Neuronal stem cell (in vitro differentiated cells): ENCODE results near the gene MICAL2.

Source experiments
- DNase-seq: peaks from one replicate; pipeline ENCODE4 v3.0.0-alpha.2; 2013; ENCODE audit warnings: low spot score
- H2AFZ ChIP-seq: one replicate; pipeline ENCODE4 v1.6.1; 2013; ENCODE audit warnings: mild to moderate bottlenecking, low read length, inconsistent platforms
- H2AK5ac ChIP-seq: 2 replicates; pipeline ENCODE4 v1.6.1; 2013; ENCODE audit warnings: low read depth, mild to moderate bottlenecking, inconsistent platforms, low read length, moderate library complexity, mixed read lengths
- H2BK120ac ChIP-seq: 2 replicates; pipeline ENCODE4 v1.6.1; 2013; ENCODE audit warnings: low read depth, mild to moderate bottlenecking, inconsistent platforms, low read length, moderate library complexity, mixed read lengths
- H2BK12ac ChIP-seq: one replicate; pipeline ENCODE4 v1.6.1; 2013; ENCODE audit warnings: low read length, inconsistent platforms
- H2BK15ac ChIP-seq: 2 replicates; pipeline ENCODE4 v1.6.1; 2013; ENCODE audit warnings: mild to moderate bottlenecking, low read length, inconsistent platforms, mixed read lengths
- H2BK5ac ChIP-seq: one replicate; pipeline ENCODE4 v1.6.1; 2013; ENCODE audit warnings: inconsistent platforms, mild to moderate bottlenecking, low read length, moderate library complexity
- H3K14ac ChIP-seq: one replicate; pipeline ENCODE4 v1.6.1; 2013; ENCODE audit warnings: low read length, inconsistent platforms
- H3K18ac ChIP-seq: 2 replicates; pipeline ENCODE4 v1.6.1; 2013; ENCODE audit warnings: low read length, inconsistent platforms
- H3K23ac ChIP-seq: 2 replicates; pipeline ENCODE4 v1.6.1; 2013; ENCODE audit warnings: low read depth, mild to moderate bottlenecking, mixed read lengths, low read length, inconsistent platforms; ENCODE audit not compliant: poor library complexity
- H3K27ac ChIP-seq: replicated peaks from 3 replicates; pipeline ENCODE4 v1.5.1; 2013; ENCODE audit warnings: low read length, inconsistent platforms
- H3K27me3 ChIP-seq, 3 experiments: 2 replicates each; pipeline ENCODE4 v1.6.1; 2013; ENCODE audit warnings: low read length in 3 of 3, mild to moderate bottlenecking in 2 of 3, inconsistent platforms in 1 of 3, low read depth in 1 of 3, mixed read lengths in 1 of 3, moderate library complexity in 1 of 3; ENCODE audit not compliant: control insufficient read depth in 3 of 3, insufficient read depth in 3 of 3
- H3K36me3 ChIP-seq, 2 donors: replicated peaks in 1 of 2; 2 replicates each; pipeline ENCODE4 v1.6.1; 2013; ENCODE audit warnings: low read length in 2 of 2; ENCODE audit not compliant: control insufficient read depth in 2 of 2, insufficient read depth in 2 of 2
- H3K4ac ChIP-seq: 2 replicates; pipeline ENCODE4 v1.6.1; 2013; ENCODE audit warnings: inconsistent platforms, mild to moderate bottlenecking, low read length, moderate library complexity
- H3K4me1 ChIP-seq, 2 donors: 1 replicate in 1 of 2; 2 replicates in 1 of 2; pipeline ENCODE4 v1.6.1; 2013; ENCODE audit warnings: low read length in 2 of 2, low read depth in 1 of 2; ENCODE audit not compliant: control insufficient read depth in 2 of 2, insufficient read depth in 1 of 2
- H3K4me2 ChIP-seq: one replicate; pipeline ENCODE4 v1.6.1; 2013; ENCODE audit warnings: mild to moderate bottlenecking, low read length, inconsistent platforms; ENCODE audit not compliant: insufficient read depth, poor library complexity, severe bottlenecking
- H3K4me3 ChIP-seq, 2 donors: 2 replicates each; pipeline ENCODE4 v1.5.1; 2013; ENCODE audit warnings: low read length in 2 of 2, mild to moderate bottlenecking in 2 of 2, inconsistent platforms in 1 of 2, moderate library complexity in 1 of 2
- H3K79me1 ChIP-seq: one replicate; pipeline ENCODE4 v1.6.1; 2013; ENCODE audit warnings: low read depth, mild to moderate bottlenecking, inconsistent platforms, low read length, moderate library complexity
- H3K9ac ChIP-seq: one replicate; pipeline ENCODE4 v1.6.1; 2013; ENCODE audit warnings: mild to moderate bottlenecking, low read depth, low read length, inconsistent platforms; ENCODE audit not compliant: poor library complexity
- H3K9me3 ChIP-seq, 2 donors: replicated peaks in 1 of 2; 2 replicates each; pipeline versions ENCODE3 to v1.6.1; 2013; ENCODE audit warnings: low read length in 2 of 2, mild to moderate bottlenecking in 2 of 2, inconsistent platforms in 1 of 2, low read depth in 1 of 2, mixed read lengths in 1 of 2, moderate library complexity in 1 of 2; ENCODE audit not compliant: control insufficient read depth in 2 of 2, insufficient read depth in 1 of 2
- H4K8ac ChIP-seq: one replicate; pipeline ENCODE4 v1.6.1; 2013; ENCODE audit warnings: low read depth, mild to moderate bottlenecking, inconsistent platforms, low read length, moderate library complexity
- H4K91ac ChIP-seq: one replicate; pipeline ENCODE4 v1.6.1; 2013; ENCODE audit warnings: low read length, low read depth, mild to moderate bottlenecking, inconsistent platforms; ENCODE audit not compliant: poor library complexity
- WGBS, 2 donors: extraction: QIAGEN DNeasy Blood & Tissue Kit; methylation state at CpG; one replicate each; pipeline ENCODE4 v1.1.7; 2013; ENCODE audit warnings: missing lambda C conversion rate in 2 of 2, mixed read lengths in 1 of 2; ENCODE audit not compliant: insufficient read length in 2 of 2, insufficient replicate concordance in 1 of 2; ENCODE audit errors: extremely low coverage in 2 of 2; 5-methylcytosine and 5-hydroxymethylcytosine counted together

The MICAL2 gene

GRCh38 chr11:12114193-12115033 lies 4.0 kb downstream of the MICAL2 start:
- H3K14ac ChIP-seq = no peak overlapping the region
- H3K4ac ChIP-seq = no peak overlapping the region
- WGBS, 2 donors = no CpG with 5 or more reads among the region's 21 CpGs
- no peaks in the 10 kb centered on the region for H3K36me3 ChIP-seq
- H3K4me2 ChIP-seq = no peak overlapping the region
- no peak overlapping the region for H2BK15ac ChIP-seq
- H3K23ac ChIP-seq = no peak overlapping the region
- no peak overlapping the region for H3K27ac ChIP-seq
- no peaks in the 10 kb centered on the region for H3K9me3 ChIP-seq
- H3K27me3 ChIP-seq = peaks cover 0 to 67% (median 22%) of the 10 kb centered on the region in 3 experiments
- no peak overlapping the region for H2AK5ac ChIP-seq
- peaks cover 8 to 9% of the 10 kb centered on the region in 2 donors for H3K4me1 ChIP-seq
- H2BK5ac ChIP-seq = no peak overlapping the region
- no peak overlapping the region for H4K8ac ChIP-seq
- peak overlapping the region in 1 of 2 donors; percentile 1 for H3K4me3 ChIP-seq
- no peaks in the 10 kb centered on the region for H3K79me1 ChIP-seq
- no peak overlapping the region for H2AFZ ChIP-seq
- H2BK12ac ChIP-seq = no peak overlapping the region
- no peak overlapping the region for H2BK120ac ChIP-seq
- no peak overlapping the region for H3K18ac ChIP-seq
- H3K9ac ChIP-seq = no peak overlapping the region
- no peak for DNase-seq
- H4K91ac ChIP-seq = no peak overlapping the region

- Histone ChIP-seq H3K4me3 (no peak overlapping the region), H2BK15ac (no peak overlapping the region), H3K18ac (no peak overlapping the region), H2BK120ac (no peak overlapping the region), H2BK12ac (no peak overlapping the region), H2AFZ (no peak overlapping the region), H4K8ac (no peak overlapping the region), H3K79me1 (no peaks in the 10 kb centered on the region), H3K27ac (no peak overlapping the region), H4K91ac (no peak overlapping the region), H3K4me2 (no peak overlapping the region), H3K9me3 (no peaks in the 10 kb centered on the region), H2BK5ac (no peak overlapping the region), H3K36me3 (no peaks in the 10 kb centered on the region), H3K4me1 (peaks cover 0 to 8% of the 10 kb centered on the region in 2 donors), H3K27me3 (peaks cover 0 to 50% (median 7%) of the 10 kb centered on the region in 3 experiments), H3K9ac (no peak overlapping the region), H3K4ac (no peak overlapping the region), H3K23ac (no peak overlapping the region), H2AK5ac (no peak overlapping the region), H3K14ac (no peak overlapping the region)
- DNase-seq = no peak
- WGBS, 2 donors = no CpG with 5 or more reads among the region's 9 CpGs
Observed at GRCh38 chr11:12116425-12117032, 6.1 kb downstream of the MICAL2 start.

GRCh38 chr11:12117200-12117599 lies 6.8 kb downstream of the MICAL2 start:
- Histone ChIP-seq H3K23ac (no peak overlapping the region), H3K4me3 (no peak overlapping the region), H2AK5ac (no peak overlapping the region), H3K14ac (no peak overlapping the region), H3K36me3 (no peaks in the 10 kb centered on the region), H4K91ac (no peak overlapping the region), H2AFZ (no peak overlapping the region), H2BK15ac (no peak overlapping the region), H3K27ac (no peak overlapping the region), H2BK120ac (no peak overlapping the region), H3K27me3 (peaks cover 0 to 43% (median under 1%) of the 10 kb centered on the region in 3 experiments), H3K4me1 (peaks cover 0 to 8% of the 10 kb centered on the region in 2 donors), H3K9ac (no peak overlapping the region), H3K18ac (no peak overlapping the region), H2BK5ac (no peak overlapping the region), H3K4me2 (no peak overlapping the region), H4K8ac (no peak overlapping the region), H3K9me3 (no peaks in the 10 kb centered on the region), H2BK12ac (no peak overlapping the region), H3K79me1 (no peaks in the 10 kb centered on the region), H3K4ac (no peak overlapping the region)
- WGBS, 2 donors = no CpG with 5 or more reads among the region's 4 CpGs
- no peak for DNase-seq

GRCh38 chr11:12117611-12118010 lies 7.2 kb downstream of the MICAL2 start:
- Histone ChIP-seq H3K18ac (no peak overlapping the region), H3K14ac (no peak overlapping the region), H3K4me3 (no peak overlapping the region), H2BK12ac (no peak overlapping the region), H3K27ac (no peak overlapping the region), H3K23ac (no peak overlapping the region), H2AK5ac (no peak overlapping the region), H3K4ac (no peak overlapping the region), H3K9ac (no peak overlapping the region), H3K36me3 (no peaks in the 10 kb centered on the region), H3K4me2 (no peak overlapping the region), H3K9me3 (no peaks in the 10 kb centered on the region), H2AFZ (no peak overlapping the region), H3K79me1 (no peaks in the 10 kb centered on the region), H3K27me3 (peaks cover 0 to 39% (median 0%) of the 10 kb centered on the region in 3 experiments), H2BK15ac (no peak overlapping the region), H4K8ac (no peak overlapping the region), H4K91ac (no peak overlapping the region), H3K4me1 (peaks cover 0 to 8% of the 10 kb centered on the region in 2 donors), H2BK120ac (no peak overlapping the region), H2BK5ac (no peak overlapping the region)
- DNase-seq = no peak
- WGBS, 2 donors = no CpG with 5 or more reads among the region's 2 CpGs
